ENCODE results near the gene TNRC6A.

The TNRC6A gene

GRCh38 chr16:24848065-24848464, 118.6 kb downstream of the TNRC6A start:
- TF ChIP-seq CTBP1 (IDR thresholded peaks at IDR 0.05; ENCODE audit: borderline replicate concordance), result no peak
- no peak for TF ChIP-seq LEF1 (IDR thresholded peaks at IDR 0.05; ENCODE audit: borderline replicate concordance)
- TF ChIP-seq BHLHE40 (IDR thresholded peaks at IDR 0.05; ENCODE audit: borderline replicate concordance), result no peak
- TF ChIP-seq FOXK2 (IDR thresholded peaks at IDR 0.05), result no peak
- TF ChIP-seq SP1 (IDR thresholded peaks at IDR 0.05), result no peak
- no peak for TF ChIP-seq HDGF (IDR thresholded peaks at IDR 0.05; ENCODE audit: borderline replicate concordance)
- no peak for TF ChIP-seq L3MBTL2 (conservative IDR thresholded peaks at IDR 0.05)
- no peak for TF ChIP-seq PKNOX1 (IDR thresholded peaks at IDR 0.05)
- DNase-seq (ENCODE audit: extremely low spot score), result no peak
- POLR2A ChIA-PET, result no interaction called here
- CTCF ChIA-PET, result no interaction called here

GRCh38 chr16:24849641-24850040, 120.2 kb downstream of the TNRC6A start:
- TF ChIP-seq LEF1 (IDR thresholded peaks at IDR 0.05; ENCODE audit: borderline replicate concordance), result no peak
- no peak for TF ChIP-seq FOXA1 (IDR thresholded peaks at IDR 0.05)
- no peak for TF ChIP-seq SUZ12 (IDR thresholded peaks at IDR 0.05)
- no peak for TF ChIP-seq ELF4 (IDR thresholded peaks at IDR 0.05)
- no peak for TF ChIP-seq L3MBTL2 (conservative IDR thresholded peaks at IDR 0.05)
- no peak for TF ChIP-seq PKNOX1 (IDR thresholded peaks at IDR 0.05)
- TF ChIP-seq CTBP1 (IDR thresholded peaks at IDR 0.05; ENCODE audit: borderline replicate concordance), result no peak
- no peak for TF ChIP-seq ARNT (IDR thresholded peaks at IDR 0.05)
- CTCF ChIA-PET, result no interaction called here
- POLR2A ChIA-PET, result no interaction called here
- DNase-seq (ENCODE audit: extremely low spot score), result no peak

GRCh38 chr16:24850289-24850938, 121.0 kb downstream of the TNRC6A start:
- TF ChIP-seq SUZ12 (IDR thresholded peaks at IDR 0.05) (no peak), FOXM1 (IDR thresholded peaks at IDR 0.05; ENCODE audit: borderline replicate concordance) (no peak), NFRKB (IDR thresholded peaks at IDR 0.05) (no peak), LEF1 (IDR thresholded peaks at IDR 0.05; ENCODE audit: borderline replicate concordance) (no peak), ELF4 (IDR thresholded peaks at IDR 0.05) (no peak), FOXK2 (IDR thresholded peaks at IDR 0.05) (no peak), FOXA1 (IDR thresholded peaks at IDR 0.05) (no peak), BHLHE40 (IDR thresholded peaks at IDR 0.05; ENCODE audit: borderline replicate concordance) (no peak), TARDBP (IDR thresholded peaks at IDR 0.05) (no peak), ARNT (IDR thresholded peaks at IDR 0.05) (no peak), CTBP1 (IDR thresholded peaks at IDR 0.05; ENCODE audit: borderline replicate concordance) (no peak), HDGF (IDR thresholded peaks at IDR 0.05; ENCODE audit: borderline replicate concordance) (no peak), L3MBTL2 (conservative IDR thresholded peaks at IDR 0.05) (no peak), PKNOX1 (IDR thresholded peaks at IDR 0.05) (no peak)
- ChIA-PET CTCF (no interaction called here), POLR2A (no interaction called here)
- DNase-seq (ENCODE audit: extremely low spot score), result no peak

- POLR2A ChIA-PET, result no interaction called here
- DNase-seq (ENCODE audit: extremely low spot score), result no peak
- TF ChIP-seq ELF4 (IDR thresholded peaks at IDR 0.05) (no peak), FOXM1 (IDR thresholded peaks at IDR 0.05; ENCODE audit: borderline replicate concordance) (no peak), NFRKB (IDR thresholded peaks at IDR 0.05) (no peak), LEF1 (IDR thresholded peaks at IDR 0.05; ENCODE audit: borderline replicate concordance) (no peak), BHLHE40 (IDR thresholded peaks at IDR 0.05; ENCODE audit: borderline replicate concordance) (no peak), PKNOX1 (IDR thresholded peaks at IDR 0.05) (no peak), SP1 (IDR thresholded peaks at IDR 0.05) (no peak), ARNT (IDR thresholded peaks at IDR 0.05) (no peak), SUZ12 (IDR thresholded peaks at IDR 0.05) (no peak), CTBP1 (IDR thresholded peaks at IDR 0.05; ENCODE audit: borderline replicate concordance) (no peak), FOXA1 (IDR thresholded peaks at IDR 0.05) (no peak)
- CTCF ChIA-PET, result no interaction called here
Observed at GRCh38 chr16:24851700-24852099, 122.2 kb downstream of the TNRC6A start.

- ChIA-PET CTCF (no interaction called here), POLR2A (no interaction called here)
- no peak for TF ChIP-seq LEF1 (IDR thresholded peaks at IDR 0.05; ENCODE audit: borderline replicate concordance)
- no peak for TF ChIP-seq ELF4 (IDR thresholded peaks at IDR 0.05)
- no peak for TF ChIP-seq SUZ12 (IDR thresholded peaks at IDR 0.05)
- DNase-seq (ENCODE audit: extremely low spot score), result no peak
Observed at GRCh38 chr16:24852281-24852721, 122.8 kb downstream of the TNRC6A start.

- TF ChIP-seq SUZ12 (IDR thresholded peaks at IDR 0.05) (no peak), FOXM1 (IDR thresholded peaks at IDR 0.05; ENCODE audit: borderline replicate concordance) (no peak), LEF1 (IDR thresholded peaks at IDR 0.05; ENCODE audit: borderline replicate concordance) (no peak), HDGF (IDR thresholded peaks at IDR 0.05; ENCODE audit: borderline replicate concordance) (no peak), TARDBP (IDR thresholded peaks at IDR 0.05) (no peak), FOXA1 (IDR thresholded peaks at IDR 0.05) (no peak)
- POLR2A ChIA-PET, result no interaction called here
- CTCF ChIA-PET, result no interaction called here
- no peak for DNase-seq (ENCODE audit: extremely low spot score)
Observed at GRCh38 chr16:24853169-24853824, 123.8 kb downstream of the TNRC6A start.
